Testis (tissue), 5 donors: Measurements from ENCODE around the gene EIF2D. TPM values are rescaled to one million over a fixed set of nuclear protein-coding genes. Genes with fewer than 3 reads are reported as not detected.

Experiments
- DNase-seq: peaks from one replicate; pipeline ENCODE4 v3.0.0-alpha.2; 2019
- H3K27ac ChIP-seq, 2 donors: fragments of 200-600 bp; sonication (generic); one replicate each; pipeline ENCODE4 v1.5.1; 2019
- H3K27me3 ChIP-seq: fragments of 200-600 bp; sonication (generic); one replicate; pipeline ENCODE4 v1.5.1; 2019
- H3K36me3 ChIP-seq: fragments of 200-600 bp; sonication (generic); one replicate; pipeline ENCODE4 v1.5.1; 2017; ENCODE audit warnings: low read depth; ENCODE audit errors: missing control alignments
- H3K4me1 ChIP-seq: fragments of 200-600 bp; sonication (generic); one replicate; pipeline ENCODE4 v1.5.1; 2019
- H3K4me3 ChIP-seq, 2 donors: fragments of 200-600 bp; sonication (generic); one replicate each; pipeline ENCODE4 v1.5.1; 2017 to 2019
- H3K9me3 ChIP-seq: fragments of 200-600 bp; sonication (generic); one replicate; pipeline ENCODE4 v1.5.1; 2017
- POLR2A ChIP-seq: fragments of 450-650 bp; IDR thresholded peaks from one replicate; pipeline ENCODE4 v1.6.1; 2017; ENCODE audit warnings: antibody characterized with exemption, mild to moderate bottlenecking, moderate library complexity
- WGBS, 2 donors: methylation state at CpG; one replicate each; pipeline ENCODE4 v1.1.5; 2018; 5-methylcytosine and 5-hydroxymethylcytosine counted together
- intact Hi-C: fragments of 100-400 bp; cut with DNase I; formaldehyde crosslinking; loops from one replicate; pipeline ENCODE4 v1.15.1; 2023; ENCODE audit warnings: low total_unique reads
- long read RNA-seq, 2 donors: transcript quantifications; one replicate each; lab custom pipeline, GENCODE V29; 2026
- polyA plus RNA-seq: library from polyadenylated mRNA; stranded (reverse); fragments of 350-450 nt; fragmentation: Illumina TruSeq; extraction: RNeasy Lipid Tissue Mini Kit (QIAGEN cat#74804); gene quantifications from one replicate; pipeline ENCODE4 v1.2.3, GENCODE V29; 2014; ENCODE audit warnings: low read depth, low replicate concordance; ENCODE audit not compliant: insufficient read depth
- total RNA-seq, 2 donors: library from RNA; depleted of rRNA; stranded (reverse); fragments of >200 nt; gene quantifications; one replicate each; pipeline ENCODE4 v1.2.3, GENCODE V29; 2016
- TF ChIP-seq, protein P1 (sequence below), 3 experiments: fragments of 450-650 bp in 2 of 3; fragments of 200-600 bp in 1 of 3; sonication (generic) in 1 of 3; IDR thresholded peaks; one replicate each; pipeline ENCODE4 v1.5.1; 2016 to 2019; ENCODE audit warnings: antibody characterized with exemption in 3 of 3, mild to moderate bottlenecking in 2 of 3, moderate library complexity in 1 of 3

EIF2D gene
- total RNA-seq (10 to 100 TPM; 54.8 to 59.4 TPM), polyA plus RNA-seq (65.3 TPM)
- long read RNA-seq, donor 1, full-length matches to known transcripts = 11 of 11 reads
- long read RNA-seq, donor 1, partial matches to known transcripts = 0 of 11 reads
- long read RNA-seq, donor 1, other reads (novel, unspliced or antisense) = 0 of 11 reads
- long read RNA-seq, donor 2, transcript EIF2D-201 (15 exons, 2,005 nt) = major isoform, 8 of 8 reads
- long read RNA-seq, donor 2, partial matches to known transcripts = 0 of 8 reads
- long read RNA-seq, donor 2, other reads (novel, unspliced or antisense) = 0 of 8 reads

DNA sequence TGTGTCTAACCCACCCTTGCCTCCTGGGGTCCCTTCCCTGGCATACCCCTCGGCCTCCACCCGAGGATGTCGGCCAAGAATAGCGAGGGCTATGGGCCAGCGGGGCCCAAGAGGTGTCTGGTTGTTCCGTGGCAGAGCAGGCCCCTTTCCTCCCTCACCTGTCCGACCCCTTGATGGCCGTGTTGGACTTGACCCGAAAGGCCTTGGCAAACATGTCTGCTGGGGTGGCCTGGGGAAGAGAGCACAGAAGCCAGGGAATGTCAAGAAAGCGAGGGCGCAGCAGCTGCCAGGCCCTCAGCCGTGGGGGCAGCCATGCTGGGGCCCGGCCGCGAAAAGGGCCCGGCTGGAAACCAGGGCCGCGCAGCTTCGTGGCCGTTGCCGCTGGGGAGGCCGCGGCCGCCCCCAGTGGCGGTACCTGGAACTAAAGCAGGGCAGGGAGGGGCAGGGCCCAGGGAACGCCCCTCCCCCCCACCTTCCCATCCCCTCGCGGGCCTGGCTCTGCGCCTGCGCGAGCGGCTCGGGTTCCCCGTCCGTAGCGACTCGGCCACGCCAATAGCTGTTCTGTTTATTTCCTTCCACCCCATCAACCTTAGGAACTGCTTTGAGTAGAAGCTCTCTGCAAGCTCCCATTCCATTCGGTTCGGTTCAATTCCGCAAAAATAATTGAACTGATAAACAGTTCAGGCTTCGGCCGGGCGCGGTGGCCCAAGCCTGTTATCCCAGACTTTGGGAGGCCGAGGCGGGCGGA is at the start of gene EIF2D:
TSS of gene EIF2D (minus strand) at position 337 of the 748 bp plus-strand sequence. CDS start at position 214, 123 bp downstream.
- WGBS, 2 donors = 5 to 16% methylated on average over 13 to 47 of the region's 48 CpGs
- intact Hi-C loops = no loop called here
- H3K4me3 ChIP-seq = peak within 1 kb of the TSS; percentile 74 to 81

DNA sequence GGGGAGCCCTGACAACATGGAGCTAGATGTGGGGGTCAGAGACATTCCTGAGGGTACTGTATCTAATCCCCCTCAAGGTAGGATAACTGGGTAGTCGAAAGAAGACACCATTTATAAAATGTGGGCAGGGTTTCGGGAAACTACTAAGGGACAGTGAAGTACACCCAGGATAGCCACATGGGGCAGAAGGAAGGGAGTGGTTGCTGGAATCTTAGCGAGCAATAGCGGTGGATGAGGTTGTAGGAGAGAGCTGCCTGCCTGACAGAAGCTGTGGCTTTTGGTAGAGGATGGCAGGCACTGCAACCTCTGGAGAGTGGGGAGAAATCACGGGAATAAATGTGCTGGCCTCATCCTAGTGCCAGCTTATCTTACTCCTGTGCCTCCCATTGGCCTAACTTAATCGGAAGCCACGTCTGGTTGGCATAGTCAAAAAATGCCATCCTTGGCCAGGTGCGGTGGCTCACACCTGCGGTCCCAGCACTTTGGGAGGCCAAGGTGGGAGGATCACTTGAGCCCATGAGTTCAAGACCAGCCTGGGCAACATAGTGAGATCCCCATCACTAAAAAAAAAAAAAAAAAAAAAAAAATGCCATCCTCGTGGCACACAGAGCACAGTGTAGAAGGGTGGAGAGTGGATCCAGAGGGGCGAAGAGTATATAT is 49.0 kb upstream of the EIF2D start:
- Histone ChIP-seq H3K36me3 (no peaks in the 10 kb centered on the region), H3K4me3 (no peak overlapping the region), H3K4me1 (peaks cover 11% of the 10 kb centered on the region), H3K9me3 (no peaks in the 10 kb centered on the region), H3K27ac (no peak overlapping the region), H3K27me3 (no peaks in the 10 kb centered on the region)
- intact Hi-C loops = no loop called here
- 88 to 92% methylated on average over 9 to 11 of the region's 11 CpGs for WGBS, 2 donors
- DNase-seq = no peak
- no peak for TF ChIP-seq POLR2A
- TF ChIP-seq, protein P1, sequence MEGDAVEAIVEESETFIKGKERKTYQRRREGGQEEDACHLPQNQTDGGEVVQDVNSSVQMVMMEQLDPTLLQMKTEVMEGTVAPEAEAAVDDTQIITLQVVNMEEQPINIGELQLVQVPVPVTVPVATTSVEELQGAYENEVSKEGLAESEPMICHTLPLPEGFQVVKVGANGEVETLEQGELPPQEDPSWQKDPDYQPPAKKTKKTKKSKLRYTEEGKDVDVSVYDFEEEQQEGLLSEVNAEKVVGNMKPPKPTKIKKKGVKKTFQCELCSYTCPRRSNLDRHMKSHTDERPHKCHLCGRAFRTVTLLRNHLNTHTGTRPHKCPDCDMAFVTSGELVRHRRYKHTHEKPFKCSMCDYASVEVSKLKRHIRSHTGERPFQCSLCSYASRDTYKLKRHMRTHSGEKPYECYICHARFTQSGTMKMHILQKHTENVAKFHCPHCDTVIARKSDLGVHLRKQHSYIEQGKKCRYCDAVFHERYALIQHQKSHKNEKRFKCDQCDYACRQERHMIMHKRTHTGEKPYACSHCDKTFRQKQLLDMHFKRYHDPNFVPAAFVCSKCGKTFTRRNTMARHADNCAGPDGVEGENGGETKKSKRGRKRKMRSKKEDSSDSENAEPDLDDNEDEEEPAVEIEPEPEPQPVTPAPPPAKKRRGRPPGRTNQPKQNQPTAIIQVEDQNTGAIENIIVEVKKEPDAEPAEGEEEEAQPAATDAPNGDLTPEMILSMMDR (IDR thresholded peaks at IDR 0.05) = no peak

More for the DNA sequence above, at the start of gene EIF2D:
- TF ChIP-seq POLR2A = no peak
- TF ChIP-seq, protein P1 (IDR thresholded peaks at IDR 0.05) = peak; percentile 93 to 99 (median 96)
- peak within 1 kb of the TSS; percentile 87 to 89 for H3K27ac ChIP-seq
- H3K4me1 ChIP-seq = no peaks in the 10 kb centered on the region
- no peaks in the 10 kb centered on the region for H3K9me3 ChIP-seq
- no peaks in the 10 kb centered on the region for H3K36me3 ChIP-seq
- DNase-seq = peak; percentile 95
- H3K27me3 ChIP-seq = no peaks in the 10 kb centered on the region

DNA sequence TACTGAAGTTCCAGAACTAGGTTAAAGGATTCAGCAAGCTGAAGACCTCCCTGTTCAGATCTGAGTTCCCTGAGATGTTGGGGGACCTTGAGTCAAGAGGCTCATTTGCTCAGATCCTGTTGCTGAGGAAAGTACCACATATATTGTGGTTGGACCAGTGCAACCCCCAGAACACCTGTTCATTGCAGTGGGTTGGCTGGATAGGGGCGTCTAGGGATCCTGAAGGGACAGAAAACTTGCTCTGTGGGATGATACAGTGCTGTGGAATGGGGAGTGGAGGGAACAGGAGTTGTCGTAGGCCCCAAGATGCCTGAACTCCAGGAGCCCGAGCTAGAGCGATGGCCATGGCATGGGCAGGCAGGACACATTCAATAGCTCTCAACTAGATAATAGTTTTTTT is 47.9 kb upstream of the EIF2D start:
- Histone ChIP-seq H3K4me1 (peaks cover 11% of the 10 kb centered on the region), H3K27ac (no peak overlapping the region), H3K36me3 (no peaks in the 10 kb centered on the region), H3K9me3 (no peaks in the 10 kb centered on the region), H3K27me3 (no peaks in the 10 kb centered on the region), H3K4me3 (no peak overlapping the region)
- intact Hi-C loops = no loop called here
- WGBS, 2 donors = 96% methylated on average over 4 of the region's 4 CpGs
- no peak for DNase-seq
- no peak for TF ChIP-seq POLR2A
- TF ChIP-seq, protein P1 (IDR thresholded peaks at IDR 0.05) = no peak

DNA sequence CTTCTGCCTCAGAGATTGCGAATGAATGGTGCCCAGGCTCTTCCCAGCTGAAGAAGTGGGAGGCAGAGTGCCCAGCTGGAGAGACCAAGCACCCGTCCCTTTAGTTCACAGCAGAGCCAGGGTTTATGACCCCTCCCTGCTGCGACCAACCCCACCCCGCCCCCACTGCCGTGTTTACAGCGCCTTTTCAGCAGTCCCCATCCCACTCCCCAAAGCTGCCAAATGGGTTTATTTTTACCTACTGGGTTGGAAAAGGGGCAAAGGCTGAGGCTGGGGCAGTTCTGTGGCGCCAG is 46.7 kb upstream of the EIF2D start:
- no peaks in the 10 kb centered on the region for H3K27me3 ChIP-seq
- H3K36me3 ChIP-seq = no peaks in the 10 kb centered on the region
- 40 to 43% methylated on average over 6 to 7 of the region's 7 CpGs for WGBS, 2 donors
- H3K27ac ChIP-seq = no peak overlapping the region
- peaks cover 11% of the 10 kb centered on the region for H3K4me1 ChIP-seq
- DNase-seq = no peak
- H3K9me3 ChIP-seq = no peaks in the 10 kb centered on the region
- no peak overlapping the region for H3K4me3 ChIP-seq
- intact Hi-C loops = no loop called here
- TF ChIP-seq, protein P1 (IDR thresholded peaks at IDR 0.05) = no peak
